GM18507 (cell line): ENCODE results near the gene GPC6.

Experiments
- DNase-seq: peaks from one replicate; pipeline ENCODE4 v3.0.0; 2011; ENCODE audit warnings: low read depth; ENCODE audit not compliant: insufficient read length; ENCODE audit errors: extremely low spot score
- FAIRE-seq: peaks from 2 replicates; lab custom pipeline; 2011; peaks lifted over from hg19 to GRCh38; lab: Jason Lieb, UNC

The GPC6 gene

GRCh38 chr13:94007072-94007471 lies 780.5 kb downstream of the GPC6 start:
- FAIRE-seq (no peak), DNase-seq (no peak)

GRCh38 chr13:94009701-94010100 lies 783.1 kb downstream of the GPC6 start:
- DNase-seq (no peak), FAIRE-seq (no peak)

GRCh38 chr13:94014461-94014860 lies 787.9 kb downstream of the GPC6 start:
- DNase-seq (no peak), FAIRE-seq (no peak)

GRCh38 chr13:94020426-94020825 lies 793.8 kb downstream of the GPC6 start:
- FAIRE-seq (no peak), DNase-seq (no peak)

- FAIRE-seq = no peak
- DNase-seq = no peak
Observed at GRCh38 chr13:94020833-94021232, 794.2 kb downstream of the GPC6 start.

GRCh38 chr13:94028234-94028633 lies 801.6 kb downstream of the GPC6 start:
- FAIRE-seq = no peak
- DNase-seq = no peak

GRCh38 chr13:94028650-94029049 lies 802.0 kb downstream of the GPC6 start:
- FAIRE-seq = no peak

GRCh38 chr13:94030415-94031119 lies 804.0 kb downstream of the GPC6 start:
- DNase-seq (no peak), FAIRE-seq (no peak)

More at GRCh38 chr13:94028650-94029049, 802.0 kb downstream of the GPC6 start:
- no peak for DNase-seq

GRCh38 chr13:94031609-94032008 lies 805.0 kb downstream of the GPC6 start:
- no peak for FAIRE-seq
- no peak for DNase-seq

GRCh38 chr13:94033098-94033497 lies 806.5 kb downstream of the GPC6 start:
- FAIRE-seq = no peak
- DNase-seq = no peak

GRCh38 chr13:94033830-94034642 lies 807.4 kb downstream of the GPC6 start:
- DNase-seq (no peak), FAIRE-seq (no peak)

- DNase-seq = no peak
- FAIRE-seq = no peak
Observed at GRCh38 chr13:94050039-94050438, 823.4 kb downstream of the GPC6 start.

GRCh38 chr13:94050686-94051085 lies 824.1 kb downstream of the GPC6 start:
- FAIRE-seq = no peak
- DNase-seq = no peak

GRCh38 chr13:94053986-94054593 lies 827.5 kb downstream of the GPC6 start:
- FAIRE-seq = no peak

GRCh38 chr13:94056362-94056990 lies 829.9 kb downstream of the GPC6 start:
- DNase-seq (no peak), FAIRE-seq (no peak)

More at GRCh38 chr13:94053986-94054593, 827.5 kb downstream of the GPC6 start:
- DNase-seq = no peak

- FAIRE-seq (no peak), DNase-seq (no peak)
Observed at GRCh38 chr13:94057618-94058186, 831.1 kb downstream of the GPC6 start.

GRCh38 chr13:94058821-94059360 lies 832.3 kb downstream of the GPC6 start:
- DNase-seq = no peak
- FAIRE-seq = no peak

- no peak for FAIRE-seq
- no peak for DNase-seq
Observed at GRCh38 chr13:94061301-94061700, 834.7 kb downstream of the GPC6 start.

GRCh38 chr13:94063096-94063495 lies 836.5 kb downstream of the GPC6 start:
- DNase-seq (no peak), FAIRE-seq (no peak)
